B cell (primary cell): ENCODE data around the gene CALCOCO1.

Experiments
- EZH2 ChIP-seq: IDR thresholded peaks from 2 replicates; pipeline ENCODE4 v1.6.1; 2012; ENCODE audit warnings: borderline replicate concordance, low read depth, mild to moderate bottlenecking, moderate library complexity, low read length; ENCODE audit not compliant: insufficient read depth, poor library complexity, severe bottlenecking
- TF ChIP-seq, protein P1 (sequence below): fragments of 200-600 bp; IDR thresholded peaks from one replicate; pipeline ENCODE4 v1.8.0; 2022; ENCODE audit warnings: antibody characterized with exemption, mild to moderate bottlenecking

- no peak for TF ChIP-seq EZH2
- TF ChIP-seq, protein P1, sequence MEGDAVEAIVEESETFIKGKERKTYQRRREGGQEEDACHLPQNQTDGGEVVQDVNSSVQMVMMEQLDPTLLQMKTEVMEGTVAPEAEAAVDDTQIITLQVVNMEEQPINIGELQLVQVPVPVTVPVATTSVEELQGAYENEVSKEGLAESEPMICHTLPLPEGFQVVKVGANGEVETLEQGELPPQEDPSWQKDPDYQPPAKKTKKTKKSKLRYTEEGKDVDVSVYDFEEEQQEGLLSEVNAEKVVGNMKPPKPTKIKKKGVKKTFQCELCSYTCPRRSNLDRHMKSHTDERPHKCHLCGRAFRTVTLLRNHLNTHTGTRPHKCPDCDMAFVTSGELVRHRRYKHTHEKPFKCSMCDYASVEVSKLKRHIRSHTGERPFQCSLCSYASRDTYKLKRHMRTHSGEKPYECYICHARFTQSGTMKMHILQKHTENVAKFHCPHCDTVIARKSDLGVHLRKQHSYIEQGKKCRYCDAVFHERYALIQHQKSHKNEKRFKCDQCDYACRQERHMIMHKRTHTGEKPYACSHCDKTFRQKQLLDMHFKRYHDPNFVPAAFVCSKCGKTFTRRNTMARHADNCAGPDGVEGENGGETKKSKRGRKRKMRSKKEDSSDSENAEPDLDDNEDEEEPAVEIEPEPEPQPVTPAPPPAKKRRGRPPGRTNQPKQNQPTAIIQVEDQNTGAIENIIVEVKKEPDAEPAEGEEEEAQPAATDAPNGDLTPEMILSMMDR = no peak
Observed at GRCh38 chr12:53696655-53697331, 30.5 kb downstream of the CALCOCO1 start.
